Esophagus muscularis mucosa (tissue), 4 donors: ENCODE results near the gene B3GNT7. TPM values are rescaled to one million over a fixed set of nuclear protein-coding genes. Genes with fewer than 3 reads are reported as not detected.

Experiments used
- DNase-seq: peaks from one replicate; pipeline ENCODE4 v3.0.0-alpha.2; 2017; ENCODE audit errors: extremely low spot score
- H3K27ac ChIP-seq, 4 donors: fragments of 200-600 bp; sonication (generic); replicated peaks in 1 of 4; 1 replicate in 3 of 4; 2 replicates in 1 of 4; pipeline ENCODE4 v1.5.1; 2016 to 2019; ENCODE audit warnings: mild to moderate bottlenecking in 1 of 4
- H3K27me3 ChIP-seq, 4 donors: fragments of 200-600 bp; sonication (generic); one replicate each; pipeline versions ENCODE4 v1.5.1 to v1.6.0; 2016 to 2019
- H3K36me3 ChIP-seq, 4 donors: fragments of 200-600 bp; sonication (generic); one replicate each; pipeline ENCODE4 v1.5.1; 2016 to 2019
- H3K4me1 ChIP-seq, 4 donors: fragments of 200-600 bp; sonication (generic); one replicate each; pipeline ENCODE4 v1.5.1; 2016 to 2019
- H3K4me3 ChIP-seq, 4 donors: fragments of 200-600 bp; sonication (generic); 1 replicate in 2 of 4; 2 replicates in 2 of 4; pipeline ENCODE4 v1.5.1; 2016 to 2019; ENCODE audit warnings: mild to moderate bottlenecking in 4 of 4, moderate library complexity in 1 of 4
- H3K9me3 ChIP-seq, 4 donors: fragments of 200-600 bp; sonication (generic); 1 replicate in 3 of 4; 2 replicates in 1 of 4; pipeline ENCODE4 v1.5.1; 2016 to 2019
- EP300 ChIP-seq: sonication (generic); formaldehyde crosslinking; IDR thresholded peaks from one replicate; pipeline ENCODE4 v1.6.1; 2017; ENCODE audit warnings: antibody characterized with exemption
- POLR2A ChIP-seq: fragments of 450-650 bp; IDR thresholded peaks from one replicate; pipeline ENCODE4 v1.6.1; 2017; ENCODE audit warnings: antibody characterized with exemption, moderate library complexity, mild to moderate bottlenecking, low read depth
- POLR2AphosphoS5 ChIP-seq, 2 donors: sonication (generic); formaldehyde crosslinking; IDR thresholded peaks; one replicate each; pipeline ENCODE4 v1.6.1; 2017; ENCODE audit warnings: antibody characterized with exemption in 2 of 2
- WGBS: methylation state at CpG from one replicate; pipeline ENCODE4 v1.1.5; 2018; 5-methylcytosine and 5-hydroxymethylcytosine counted together
- intact Hi-C: fragments of 100-400 bp; cut with DNase I; formaldehyde crosslinking; loops from one replicate; pipeline ENCODE4 v1.15.1; 2023
- total RNA-seq, 4 donors: library from RNA; depleted of rRNA; stranded (reverse); fragments of >200 nt; gene quantifications; one replicate each; pipeline versions ENCODE4 v1.1.0 to v1.2.1, GENCODE V29; 2016
- TF ChIP-seq, protein P1 (sequence below), 3 experiments: fragments of 200-600 bp in 2 of 3; fragments of 450-650 bp in 1 of 3; sonication (generic) in 2 of 3; IDR thresholded peaks; one replicate each; pipeline ENCODE4 v1.5.1; 2017 to 2019; ENCODE audit warnings: antibody characterized with exemption in 3 of 3, mild to moderate bottlenecking in 2 of 3, moderate library complexity in 1 of 3

B3GNT7 gene
- total RNA-seq, 4 donors from 2014 or later: 3.7 to 7.0 (median 4.5) TPM

DNA sequence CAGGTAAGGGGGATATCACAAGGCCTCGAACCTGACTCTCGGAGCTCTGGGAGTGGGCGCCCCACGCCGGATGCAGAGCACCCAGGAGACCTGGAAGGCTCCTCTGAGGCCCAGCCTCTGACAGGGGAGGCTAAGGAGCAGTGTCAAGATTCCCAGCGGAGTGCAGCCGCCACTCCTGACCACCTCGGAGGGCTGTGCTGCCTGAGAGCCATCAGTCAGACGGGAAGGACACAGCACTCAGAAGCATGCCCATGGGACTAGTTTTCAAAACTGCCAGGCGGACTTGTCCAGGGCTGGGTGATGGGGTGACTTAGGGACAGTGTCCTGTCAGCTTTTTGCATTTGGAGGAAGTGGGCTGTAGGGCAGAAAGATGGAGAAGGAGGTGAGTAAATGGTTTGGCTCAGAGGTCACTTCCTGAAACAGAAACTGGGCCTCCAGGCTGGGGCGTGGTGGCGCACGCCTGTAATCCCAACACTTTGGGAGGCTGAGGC lies 34.6 kb upstream of the B3GNT7 start:
- intact Hi-C loops: no loop called here
- Histone ChIP-seq H3K4me1 (peaks cover 0 to 8% (median 6%) of the 10 kb centered on the region in 4 donors), H3K27ac (no peak overlapping the region), H3K27me3 (no peaks in the 10 kb centered on the region), H3K36me3 (peaks cover 0 to 92% (median 54%) of the 10 kb centered on the region in 4 donors), H3K9me3 (no peaks in the 10 kb centered on the region), H3K4me3 (no peak overlapping the region)
- DNase-seq: no peak
- 80% methylated on average over 5 of the region's 13 CpGs for WGBS
- no peak for TF ChIP-seq POLR2A
- TF ChIP-seq, protein P1, sequence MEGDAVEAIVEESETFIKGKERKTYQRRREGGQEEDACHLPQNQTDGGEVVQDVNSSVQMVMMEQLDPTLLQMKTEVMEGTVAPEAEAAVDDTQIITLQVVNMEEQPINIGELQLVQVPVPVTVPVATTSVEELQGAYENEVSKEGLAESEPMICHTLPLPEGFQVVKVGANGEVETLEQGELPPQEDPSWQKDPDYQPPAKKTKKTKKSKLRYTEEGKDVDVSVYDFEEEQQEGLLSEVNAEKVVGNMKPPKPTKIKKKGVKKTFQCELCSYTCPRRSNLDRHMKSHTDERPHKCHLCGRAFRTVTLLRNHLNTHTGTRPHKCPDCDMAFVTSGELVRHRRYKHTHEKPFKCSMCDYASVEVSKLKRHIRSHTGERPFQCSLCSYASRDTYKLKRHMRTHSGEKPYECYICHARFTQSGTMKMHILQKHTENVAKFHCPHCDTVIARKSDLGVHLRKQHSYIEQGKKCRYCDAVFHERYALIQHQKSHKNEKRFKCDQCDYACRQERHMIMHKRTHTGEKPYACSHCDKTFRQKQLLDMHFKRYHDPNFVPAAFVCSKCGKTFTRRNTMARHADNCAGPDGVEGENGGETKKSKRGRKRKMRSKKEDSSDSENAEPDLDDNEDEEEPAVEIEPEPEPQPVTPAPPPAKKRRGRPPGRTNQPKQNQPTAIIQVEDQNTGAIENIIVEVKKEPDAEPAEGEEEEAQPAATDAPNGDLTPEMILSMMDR (IDR thresholded peaks at IDR 0.05): no peak
- TF ChIP-seq EP300: no peak

DNA sequence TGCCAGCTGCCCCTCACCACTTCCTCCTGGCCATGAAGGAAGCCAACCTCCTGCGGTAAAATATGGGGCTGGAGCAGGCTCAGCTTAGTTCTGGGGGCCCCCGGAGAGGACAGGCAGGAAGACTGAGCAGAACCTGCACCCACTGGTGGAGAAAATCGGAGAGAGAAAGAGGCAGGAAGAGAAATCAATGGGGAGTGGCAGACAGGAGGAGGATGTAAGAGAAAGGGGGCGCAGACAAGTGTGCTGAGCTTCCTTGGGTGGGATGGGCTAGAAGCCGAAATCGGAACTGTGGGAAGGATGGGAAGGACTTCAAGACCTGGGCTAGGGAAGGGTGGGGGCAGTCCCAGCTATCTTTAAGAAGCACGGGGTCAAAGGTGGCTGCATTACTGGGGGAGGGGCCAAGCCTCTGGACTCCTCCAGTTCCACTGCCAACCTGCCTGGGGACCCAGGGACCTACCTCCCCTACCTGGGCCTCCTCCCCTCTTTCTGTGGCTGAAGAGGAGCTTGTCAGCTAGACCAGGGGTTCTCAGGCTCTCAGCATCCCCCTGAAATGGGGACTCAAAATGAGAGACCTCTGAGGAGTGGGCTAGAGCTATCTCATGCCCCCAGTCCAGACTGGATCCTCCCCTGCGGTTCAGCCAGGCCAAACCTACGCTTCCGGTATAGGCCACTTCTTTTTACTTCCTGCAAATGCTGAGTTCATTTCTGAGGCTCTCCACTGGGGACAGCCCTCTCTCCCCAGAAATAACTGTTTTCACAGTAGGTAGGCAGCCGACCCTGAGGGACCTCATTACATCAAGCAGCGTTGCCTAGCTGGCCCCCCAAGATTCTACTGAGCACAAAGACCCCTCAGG lies 33.6 kb upstream of the B3GNT7 start:
- WGBS: 83% methylated on average over 9 of the region's 12 CpGs
- Histone ChIP-seq H3K27ac (peak overlapping the region in 2 of 4 donors; percentile 20 to 38), H3K27me3 (no peaks in the 10 kb centered on the region), H3K9me3 (no peaks in the 10 kb centered on the region), H3K4me3 (no peak overlapping the region), H3K4me1 (peaks cover 0 to 7% (median 3%) of the 10 kb centered on the region in 4 donors), H3K36me3 (peaks cover 0 to 82% (median 53%) of the 10 kb centered on the region in 4 donors)
- DNase-seq: no peak
- TF ChIP-seq EP300 (no peak), POLR2A (no peak), POLR2AphosphoS5 (IDR thresholded peaks at IDR 0.05) (no peak)
- TF ChIP-seq, protein P1 (IDR thresholded peaks at IDR 0.05): no peak
- intact Hi-C loops: no loop called here

DNA sequence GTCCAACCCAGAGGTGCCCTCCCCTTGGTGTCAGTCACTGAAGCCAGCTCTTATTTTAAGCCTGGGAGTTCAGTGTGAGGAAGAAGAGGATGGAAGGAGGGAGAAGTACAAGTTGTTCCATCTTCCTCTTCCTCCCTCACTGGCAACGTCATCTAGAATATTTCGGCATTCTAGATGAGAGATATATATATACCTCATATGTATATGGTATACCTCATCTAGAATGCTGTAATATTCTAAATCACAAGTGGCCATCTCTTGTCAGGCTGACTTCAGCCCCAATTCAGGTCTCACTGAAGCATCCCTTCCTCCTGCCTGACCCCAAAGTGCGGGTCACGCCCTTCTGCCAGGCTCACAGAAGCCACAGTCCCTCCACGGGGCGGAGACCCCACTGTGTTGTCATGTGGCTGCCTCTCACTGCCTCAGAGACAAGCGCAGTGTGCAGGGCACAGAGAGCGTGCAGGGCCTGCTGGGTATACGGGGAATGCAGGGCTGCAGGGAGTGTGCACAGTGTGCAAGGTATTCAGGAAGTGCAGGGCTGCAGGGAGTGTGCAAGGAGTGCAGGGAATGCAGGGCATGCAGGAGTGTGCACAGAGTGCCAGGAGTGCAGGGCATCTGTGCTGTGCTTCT lies 32.8 kb upstream of the B3GNT7 start:
- 87% methylated on average over 9 of the region's 9 CpGs for WGBS
- peaks cover 0 to 79% (median 52%) of the 10 kb centered on the region in 4 donors for H3K36me3 ChIP-seq

DNA sequence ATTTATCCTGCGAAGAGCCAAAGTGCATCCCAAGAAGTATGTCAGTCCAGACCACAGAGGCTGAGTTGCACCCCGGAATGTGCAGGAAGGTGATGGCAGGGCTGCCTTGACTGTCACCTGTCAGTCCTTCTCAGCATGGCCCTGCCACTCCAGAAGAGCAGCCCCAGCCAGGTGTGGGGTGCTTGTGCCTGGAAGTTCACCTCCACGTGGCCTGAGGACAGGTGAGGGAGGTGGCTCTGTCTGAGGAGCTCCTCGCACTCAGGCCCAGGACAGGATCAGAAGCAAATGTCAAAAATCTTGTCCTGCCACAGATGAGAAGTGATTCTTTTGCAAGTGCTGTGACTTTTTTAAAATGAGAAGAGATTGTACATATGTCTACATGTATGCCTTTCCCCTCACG lies 31.4 kb upstream of the B3GNT7 start:
- Histone ChIP-seq H3K4me1 (peaks cover 0 to 5% (median 2%) of the 10 kb centered on the region in 4 donors), H3K4me3 (no peak overlapping the region), H3K27me3 (no peaks in the 10 kb centered on the region), H3K9me3 (no peaks in the 10 kb centered on the region), H3K27ac (no peak overlapping the region), H3K36me3 (peaks cover 0 to 75% (median 47%) of the 10 kb centered on the region in 4 donors)
- TF ChIP-seq EP300 (no peak), POLR2AphosphoS5 (IDR thresholded peaks at IDR 0.05) (no peak), POLR2A (no peak)
- TF ChIP-seq, protein P1 (IDR thresholded peaks at IDR 0.05): no peak
- WGBS: 94% methylated on average over 5 of the region's 5 CpGs
- no peak for DNase-seq
- intact Hi-C loops: no loop called here

More for the DNA sequence above, 32.8 kb upstream of the B3GNT7 start:
- DNase-seq: no peak
- H3K9me3 ChIP-seq: no peaks in the 10 kb centered on the region
- H3K4me3 ChIP-seq: no peak overlapping the region
- H3K4me1 ChIP-seq: peaks cover 0 to 5% (median 2%) of the 10 kb centered on the region in 4 donors
- H3K27ac ChIP-seq: peak overlapping the region in 2 of 4 donors; percentile 20 to 35
- intact Hi-C loops: no loop called here
- no peak for TF ChIP-seq POLR2A
- TF ChIP-seq POLR2AphosphoS5 (IDR thresholded peaks at IDR 0.05): peak in 1 of 2 donors; percentile 14
- no peaks in the 10 kb centered on the region for H3K27me3 ChIP-seq
